ENCODE results near the gene FGF14.

GRCh38 chr13:102295316-102296048 lies 106.4 kb downstream of the FGF14 start:
- TF ChIP-seq CTCF (conservative IDR thresholded peaks at IDR 0.05) (no peak), ZFX (IDR thresholded peaks at IDR 0.05) (no peak)

Measured in C4-2B (cell line).